Putamen (tissue), 1 donor: ENCODE results near the gene ZNF512.
A peak's percentile ranks its signal among the peaks of the same experiment; 100 is the strongest.
"Not testable (repeated sequence)": the region's sequence is repeated elsewhere in the genome, so short reads cannot be mapped to it uniquely, and the experiment has no call there.

Source experiments
- DNase-seq: peaks from one replicate; pipeline ENCODE4 v3.0.0-alpha.2; 2016; ENCODE audit warnings: low spot score

The ZNF512 gene

GRCh38 chr2:27583390-27583915, 611 bp downstream of the ZNF512 start:
- no peak for DNase-seq

DNA sequence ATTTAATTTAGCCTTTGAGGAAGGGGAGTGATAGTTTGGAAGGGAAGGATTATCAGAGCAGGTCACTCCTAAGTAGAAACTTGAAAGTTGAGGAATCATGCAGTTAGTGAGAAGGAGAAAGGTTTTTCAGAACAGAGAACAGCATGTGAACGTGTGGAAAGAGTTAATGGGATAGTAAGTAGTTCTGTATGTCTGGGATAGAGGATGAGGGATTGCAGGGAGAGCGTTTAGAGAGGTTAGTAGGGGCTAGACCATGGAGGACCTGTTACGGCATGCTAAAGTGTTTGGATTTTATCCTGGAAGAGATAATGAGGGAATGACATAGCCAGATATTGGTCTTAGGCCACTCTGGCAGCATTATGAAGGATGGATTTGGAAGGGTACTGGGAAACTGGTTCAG, 1.8 kb downstream of the ZNF512 start:
- DNase-seq, result no peak

GRCh38 chr2:27587025-27587424, 4.2 kb downstream of the ZNF512 start:
- DNase-seq, result no peak

DNA sequence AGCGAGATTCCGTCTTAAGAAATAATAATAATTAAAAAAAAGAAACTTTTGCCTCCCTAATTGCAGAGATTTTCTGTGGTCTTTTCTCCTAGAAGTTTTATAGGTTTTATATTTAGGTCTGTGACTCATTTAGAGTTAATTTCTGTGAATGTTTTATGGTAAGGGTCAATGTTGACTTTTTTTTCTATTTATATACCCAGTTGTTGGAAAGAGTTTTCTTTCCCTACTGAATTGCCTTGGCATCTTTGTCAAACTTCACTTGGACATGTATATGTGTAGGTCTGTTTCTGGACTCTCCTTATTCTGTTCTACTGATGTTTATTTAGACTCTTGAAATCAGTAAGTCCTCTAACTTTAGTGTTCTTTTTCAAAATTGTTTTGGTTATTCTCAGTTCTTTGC, 5.5 kb downstream of the ZNF512 start:
- DNase-seq, result no peak

DNA sequence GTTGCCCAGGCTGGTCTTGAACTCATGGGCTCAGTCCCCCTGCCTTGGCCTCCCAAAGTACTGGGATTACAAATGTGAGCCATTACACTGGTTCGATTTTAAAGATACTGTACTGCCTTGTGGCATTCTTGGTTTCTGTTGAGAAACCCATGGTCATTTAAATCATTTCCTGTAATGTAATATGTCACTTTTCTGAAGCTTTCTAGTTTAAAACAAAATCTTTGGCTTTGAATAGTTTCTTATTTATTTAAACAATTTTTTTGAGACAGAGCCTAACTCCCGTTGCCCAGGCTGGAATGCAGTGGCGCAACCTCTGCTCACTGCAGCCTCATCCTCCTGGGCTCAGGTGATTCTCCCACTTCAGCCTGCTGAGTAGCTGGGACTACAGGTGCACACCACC, 8.9 kb downstream of the ZNF512 start:
- DNase-seq, result no peak

- DNase-seq, result no peak
Measured at GRCh38 chr2:27593240-27593639, 10.4 kb downstream of the ZNF512 start.

DNA sequence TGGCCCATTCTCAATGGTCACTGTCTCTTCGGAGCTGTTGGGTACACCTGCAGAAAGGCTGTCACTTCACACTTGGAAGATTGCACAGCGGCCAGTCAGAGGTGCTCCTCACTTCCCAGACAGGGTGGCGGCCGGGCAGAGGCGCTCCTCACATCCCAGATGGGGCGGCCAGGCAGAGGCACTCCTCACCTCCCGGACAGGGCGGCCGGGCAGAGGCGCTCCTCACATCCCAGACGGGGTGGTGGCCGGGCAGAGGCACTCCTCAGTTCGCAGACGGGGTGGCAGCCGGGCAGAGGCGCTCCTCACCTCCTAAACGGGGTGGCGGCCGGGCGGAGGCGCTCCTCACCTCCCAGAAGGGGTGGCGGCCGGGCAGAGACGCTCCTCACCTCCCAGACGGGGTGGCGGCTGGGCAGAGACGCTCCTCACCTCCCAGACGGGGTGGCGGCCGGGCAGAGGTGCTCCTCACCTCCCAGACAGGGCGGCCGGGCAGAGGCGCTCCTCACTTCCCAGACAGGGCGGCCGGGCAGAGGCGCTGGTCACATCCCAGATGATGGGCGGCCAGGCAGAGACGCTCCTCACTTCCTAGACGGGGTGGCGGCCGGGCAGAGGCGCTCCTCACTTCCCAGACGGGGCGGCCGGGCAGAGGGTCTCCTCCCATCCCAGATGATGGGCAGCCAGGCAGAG, 11.3 kb downstream of the ZNF512 start:
- DNase-seq, result not testable (repeated sequence)

DNA sequence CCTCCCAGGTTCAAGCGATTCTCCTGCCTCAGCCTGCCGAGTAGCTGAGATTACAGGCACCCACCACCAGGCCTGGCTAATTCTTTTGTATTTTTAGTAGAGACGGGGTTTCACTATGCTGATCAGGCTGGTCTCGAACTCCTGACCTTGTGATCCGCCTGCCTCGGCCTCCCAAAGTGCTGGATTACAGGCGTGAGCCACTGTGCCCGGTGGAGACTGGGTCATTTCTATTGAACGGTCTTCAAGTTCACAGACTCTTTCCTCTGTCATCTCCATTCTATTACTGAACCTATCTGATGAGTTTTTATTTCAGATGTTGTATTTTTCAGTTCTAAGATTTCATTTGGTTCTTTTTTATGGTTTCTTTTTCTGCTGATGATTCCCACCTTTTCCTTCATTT, 12.6 kb downstream of the ZNF512 start:
- not testable (repeated sequence) for DNase-seq

DNA sequence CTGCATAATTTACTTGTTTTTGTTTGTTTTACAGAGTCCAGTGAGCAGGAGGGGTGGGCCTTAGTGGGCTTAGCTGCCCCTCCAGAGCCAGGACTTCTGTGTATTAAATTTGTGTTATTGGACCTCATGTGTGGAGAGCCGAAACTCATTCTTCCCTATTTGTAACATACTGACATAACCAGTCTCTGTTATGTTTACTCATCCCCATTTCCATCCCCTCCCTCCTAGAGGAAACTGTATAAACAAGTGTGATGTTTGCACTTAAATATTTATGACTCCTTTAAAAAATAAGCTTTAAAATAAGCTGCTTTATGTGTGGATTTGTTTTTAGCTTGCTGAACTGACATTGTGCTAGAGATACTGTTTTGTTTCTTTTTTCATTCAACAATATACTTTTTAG, 13.8 kb downstream of the ZNF512 start:
- no peak for DNase-seq

GRCh38 chr2:27606611-27607010, 23.8 kb downstream of the ZNF512 start:
- DNase-seq, result no peak

GRCh38 chr2:27613985-27614384, 31.1 kb downstream of the ZNF512 start:
- DNase-seq, result no peak

- DNase-seq, result no peak
Measured at GRCh38 chr2:27615316-27615715, 32.5 kb downstream of the ZNF512 start.

DNA sequence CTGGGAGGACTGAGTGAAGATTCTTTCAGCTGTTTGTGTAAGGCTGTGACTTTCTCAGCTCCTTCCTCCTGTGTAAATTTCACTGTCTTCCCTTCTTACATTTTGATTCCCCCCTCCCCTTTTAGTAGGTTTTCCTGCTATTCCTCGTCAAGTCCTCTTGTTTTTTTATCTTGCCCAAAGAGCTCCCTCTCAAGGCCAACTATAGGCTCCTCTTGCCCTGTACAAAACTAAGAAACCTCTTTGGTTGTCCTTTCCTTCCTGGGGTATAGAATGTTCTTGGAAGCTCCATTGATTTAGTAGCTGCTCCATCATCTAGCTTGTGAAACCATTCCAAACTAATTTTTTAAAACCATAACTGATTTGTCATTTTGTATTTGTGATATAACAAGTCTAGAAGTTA, 38.7 kb downstream of the ZNF512 start:
- DNase-seq, result no peak

DNA sequence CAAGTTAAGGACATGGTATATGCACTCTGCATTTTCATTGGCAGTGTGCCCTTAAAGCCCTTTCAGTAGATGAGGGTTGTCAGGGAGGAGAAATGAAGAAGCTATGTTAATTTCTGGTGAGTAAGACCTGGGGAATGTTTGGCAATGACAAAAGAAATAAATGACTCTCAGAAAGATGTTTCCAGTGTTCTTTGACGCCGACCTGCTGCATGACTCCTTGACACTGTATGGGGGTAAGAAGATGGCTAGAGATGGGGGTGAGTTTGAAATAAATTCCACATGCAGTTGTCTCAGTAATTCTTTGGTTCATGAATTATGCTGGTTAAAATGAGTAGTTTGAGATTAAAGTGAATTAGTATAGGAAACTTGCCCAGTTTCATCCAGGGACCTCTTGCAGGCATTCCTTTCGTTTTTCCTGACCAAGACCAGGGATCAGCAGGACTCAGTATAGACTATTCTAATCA, 40.1 kb downstream of the ZNF512 start:
- DNase-seq, result no peak

GRCh38 chr2:27624943-27625342, 42.1 kb downstream of the ZNF512 start:
- no peak for DNase-seq

DNA sequence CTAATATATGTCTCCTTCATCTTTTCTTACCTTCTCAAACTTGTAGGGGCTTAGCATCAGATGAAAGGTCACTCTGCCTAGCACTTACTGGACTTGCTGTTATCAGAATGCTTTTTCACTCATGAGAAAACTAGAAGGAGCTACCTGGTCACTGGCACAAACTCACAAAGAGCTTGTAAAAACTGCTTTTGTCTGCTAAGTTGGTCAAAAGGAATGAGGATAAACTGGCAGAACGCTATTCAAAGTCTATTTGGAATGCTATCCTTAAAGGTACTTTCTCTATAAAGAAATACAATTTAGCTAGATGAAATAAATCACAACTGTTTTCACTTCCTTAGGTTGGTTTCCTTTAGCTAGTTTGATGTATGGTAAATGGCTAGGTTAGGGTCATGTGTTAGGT, 43.5 kb downstream of the ZNF512 start:
- DNase-seq, result not testable (repeated sequence)

- DNase-seq, result not testable (repeated sequence)
Measured at GRCh38 chr2:27626921-27627320, 44.1 kb downstream of the ZNF512 start.

- peak; percentile 12 for DNase-seq
Measured at GRCh38 chr2:27627963-27628766, 45.3 kb downstream of the ZNF512 start.

GRCh38 chr2:27628767-27629709, 46.2 kb downstream of the ZNF512 start, which contains the start of the genes CCDC121 and GPN1:
Gene CCDC121 (minus strand): TSS chr2:27629012. CDS start chr2:27627799, 1,213 bp downstream.
Gene GPN1 (plus strand): TSS chr2:27629050. CDS start chr2:27629059, 9 bp downstream.
- peak; percentile 90 for DNase-seq

DNA sequence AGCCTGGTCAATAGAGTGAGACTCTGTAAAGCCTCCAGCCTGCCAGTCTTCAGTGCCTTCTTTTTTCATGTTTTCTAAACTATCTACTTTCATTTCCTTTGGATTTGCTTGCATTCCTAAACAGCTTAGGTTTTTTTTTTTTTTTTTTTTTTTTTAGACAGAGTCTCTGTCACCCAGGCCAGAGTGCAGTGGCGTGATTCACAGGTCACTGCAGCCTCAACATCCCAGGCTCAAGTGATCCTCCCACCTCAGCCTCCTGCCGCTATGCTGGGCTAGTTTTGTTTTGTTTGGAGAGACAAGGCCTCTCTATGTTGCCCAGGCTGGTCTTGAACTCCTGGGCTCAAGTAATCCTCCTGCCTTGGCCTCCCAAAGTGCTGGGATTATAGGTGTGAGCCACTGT, 47.4 kb downstream of the ZNF512 start:
- DNase-seq, result not testable (repeated sequence)

- DNase-seq, result no peak
Measured at GRCh38 chr2:27634291-27634690, 51.4 kb downstream of the ZNF512 start.

- DNase-seq, result no peak
Measured at GRCh38 chr2:27636766-27637165, 53.9 kb downstream of the ZNF512 start.
